K562 (cell line): ENCODE data around the gene BDP1. TPM values are rescaled to one million over a fixed set of nuclear protein-coding genes. Genes with fewer than 3 reads are reported as not detected.

Experiments
- ATAC-seq: fragments of 200-7000 bp; cut with Tn5 transposase; 3 replicates; pipeline ENCODE4 v1.9.1; 2020; ENCODE audit warnings: moderate library complexity
- BruUV-seq: library from RNA; stranded (reverse); fragments of 400-500 nt; replicated peaks from 2 replicates; lab custom pipeline; 2021; lab: Mats Ljungman, UMichigan
- CTCF ChIA-PET: fragments of 300-600 bp; formaldehyde crosslinking; extraction: SDS; loops from one replicate; lab custom pipeline; 2021; ENCODE audit warnings: low intra/inter-chr PET ratio; lab: Yijun Ruan, JAX
- POLR2A ChIA-PET: fragments of 300-600, 350-650 bp; sonication (Branson Sonifier 250); formaldehyde crosslinking; extraction: SDS; loops from one replicate; lab custom pipeline; 2021; ENCODE audit warnings: antibody characterized with exemption, inconsistent platforms; lab: Yijun Ruan, JAX
- DNase-seq, 4 experiments: peaks; one replicate each; pipeline versions ENCODE4 v3.0.0 to v3.0.0-alpha.2; 2011 to 2018; ENCODE audit warnings: low spot score in 3 of 4, mixed read lengths in 3 of 4; ENCODE audit errors: extremely low read depth in 1 of 4
- FAIRE-seq: peaks from 2 replicates; lab custom pipeline; 2011; peaks lifted over from hg19 to GRCh38; lab: Jason Lieb, UNC
- H2AFZ ChIP-seq: 2 replicates; pipeline ENCODE4 v1.6.0; 2011; ENCODE audit warnings: low read depth, low read length, control low read depth, inconsistent platforms
- H3K27ac ChIP-seq: fragments of 200-600 bp; 3 replicates; pipeline ENCODE4 v1.8.0; 2011; ENCODE audit warnings: low read depth, mild to moderate bottlenecking, control low read depth, inconsistent platforms, low read length, moderate library complexity, mixed read lengths; ENCODE audit errors: extremely low read depth
- H3K27me3 ChIP-seq, 2 experiments: fragments of 300-600 bp in 1 of 2; 2 replicates in 1 of 2; 3 replicates in 1 of 2; pipeline versions ENCODE4 v1.6.0 to v1.8.0; 2011; ENCODE audit warnings: inconsistent platforms in 2 of 2, low read length in 2 of 2, mild to moderate bottlenecking in 1 of 2, mixed read lengths in 1 of 2, moderate library complexity in 1 of 2; ENCODE audit not compliant: control insufficient read depth in 2 of 2, insufficient read depth in 2 of 2
- H3K36me3 ChIP-seq: fragments of 300-600 bp; 3 replicates; pipeline ENCODE4 v1.8.0; 2011; ENCODE audit warnings: mild to moderate bottlenecking, low read length, inconsistent platforms; ENCODE audit not compliant: control insufficient read depth, insufficient read depth
- H3K4me1 ChIP-seq, 2 experiments: fragments of 200-600 bp in 1 of 2; replicated peaks in 1 of 2; 2 replicates in 1 of 2; 3 replicates in 1 of 2; pipeline versions ENCODE4 v1.5.1 to v1.8.0; 2011; ENCODE audit warnings: inconsistent platforms in 2 of 2, low read length in 2 of 2, mild to moderate bottlenecking in 1 of 2, mixed read lengths in 1 of 2, moderate library complexity in 1 of 2; ENCODE audit not compliant: control insufficient read depth in 2 of 2, insufficient read depth in 2 of 2
- H3K4me2 ChIP-seq: 2 replicates; pipeline ENCODE4 v1.6.1; 2011; ENCODE audit warnings: low read length, control low read depth, inconsistent platforms, mixed read lengths; ENCODE audit not compliant: insufficient read depth
- H3K4me3 ChIP-seq: fragments of 200-600 bp; sonication (generic), shearing (Covaris generic); 2 replicates; pipeline ENCODE4 v1.5.1; 2016; ENCODE audit warnings: control low read depth, inconsistent platforms
- H3K79me2 ChIP-seq: fragments of 200-600 bp; 3 replicates; pipeline ENCODE4 v1.8.0; 2011; ENCODE audit warnings: low read length, inconsistent platforms; ENCODE audit not compliant: control insufficient read depth, insufficient read depth
- H3K9ac ChIP-seq, 2 experiments: 2 replicates each; pipeline versions ENCODE4 v1.6.0 to v1.6.1; 2011; ENCODE audit warnings: low read depth in 2 of 2, low read length in 2 of 2, control low read depth in 1 of 2, inconsistent platforms in 1 of 2, mild to moderate bottlenecking in 1 of 2, mixed read lengths in 1 of 2; ENCODE audit not compliant: insufficient read depth in 1 of 2
- H3K9me1 ChIP-seq: one replicate; pipeline ENCODE4 v1.6.0; 2011; ENCODE audit warnings: inconsistent platforms, mild to moderate bottlenecking, low read length, moderate library complexity; ENCODE audit not compliant: control insufficient read depth, insufficient read depth
- H3K9me3 ChIP-seq: replicated peaks from 2 replicates; pipeline ENCODE4 v1.5.1; 2011; ENCODE audit warnings: low read depth, low read length, inconsistent platforms; ENCODE audit not compliant: control insufficient read depth, insufficient read depth
- H4K20me1 ChIP-seq: replicated peaks from 2 replicates; pipeline ENCODE4 v1.6.1; 2011; ENCODE audit warnings: low read length, inconsistent platforms, mixed read lengths; ENCODE audit not compliant: control insufficient read depth, insufficient read depth
- CEBPB ChIP-seq: fragments of 450-650 bp; IDR thresholded peaks from 2 replicates; pipeline ENCODE4 v1.6.1; 2016; ENCODE audit warnings: missing genetic modification characterization, missing compliant biosample characterization
- WGBS: fragments of 100-300 bp; shearing (Covaris generic); methylation state at CpG from one replicate; pipeline ENCODE4 v1.1.6; 2016; ENCODE audit warnings: low coverage, mixed read lengths; ENCODE audit not compliant: insufficient coverage; ENCODE audit errors: missing lambda C conversion rate; 5-methylcytosine and 5-hydroxymethylcytosine counted together
- in situ Hi-C: fragments of 300-500 bp; cut with MboI; formaldehyde crosslinking; loops from 4 replicates; pipeline ENCODE4 v1.15.0; 2018; ENCODE audit warnings: inconsistent platforms, mixed read lengths
- intact Hi-C: fragments of 100-400 bp; cut with micrococcal nuclease; formaldehyde crosslinking; loops from 2 replicates; pipeline ENCODE4 v1.14.2; 2022
- polyA plus RNA-seq, 8 experiments: library from polyadenylated mRNA; depleted of rRNA in 4 of 8; stranded (reverse) in 5 of 8; unstranded in 3 of 8; fragments of >200 nt; fragmentation: Nextera tagmentation in 2 of 8; fragmentation: Illumina TruSeq in 1 of 8; extraction: Ambion mirVana in 2 of 8; extraction: Trizol in 1 of 8; gene quantifications; 2 replicates each; pipeline versions ENCODE4 v1.2.1 to v1.2.3, GENCODE V29; 2011 to 2014; ENCODE audit warnings: inconsistent platforms in 1 of 8, missing spikeins in 1 of 8
- total RNA-seq, 7 experiments: library from RNA; depleted of rRNA in 6 of 7; stranded (reverse); fragments of >200 nt in 6 of 7; fragmentation: Illumina TruSeq in 2 of 7; extraction: Trizol in 2 of 7; gene quantifications; 2 replicates each; pipeline versions ENCODE4 v1.2.1 to v1.2.3, GENCODE V29; 2011 to 2021; ENCODE audit warnings: low replicate concordance in 1 of 7
- TF ChIP-seq, protein P1 (sequence below): sonication (generic); formaldehyde crosslinking; IDR thresholded peaks from 2 replicates; pipeline ENCODE4 v1.8.1; 2023; ENCODE audit warnings: mild to moderate bottlenecking, missing genetic modification reagents

The BDP1 gene
- total and polyA plus RNA-seq, 9 of the 15 experiments (the other 6 are each of a cell fraction or from before 2014, with no cell fraction given): 6.9 to 47.3 (median 23.9) TPM

DNA sequence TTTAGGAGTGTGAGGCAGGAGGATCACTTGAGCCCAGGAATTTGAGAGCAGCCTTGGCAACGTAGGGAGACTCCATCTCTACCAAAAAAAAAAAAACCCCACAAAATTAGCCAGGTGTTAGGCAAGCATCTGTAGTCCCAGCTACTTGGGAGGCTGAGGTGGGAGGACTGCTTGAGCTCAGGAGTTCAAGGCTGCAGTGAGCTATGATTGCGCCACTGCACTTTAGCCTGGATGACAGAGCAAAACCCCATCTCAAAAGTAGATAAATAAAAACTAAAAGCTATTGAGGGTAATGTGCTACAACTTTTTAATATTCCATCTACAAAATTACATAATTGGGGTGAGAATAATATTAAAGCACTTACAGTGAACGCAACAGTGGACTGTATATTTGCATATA is 5.9 kb downstream of the BDP1 start:
- no TSS peak for BruUV-seq
- intact Hi-C loops: no loop called here
- Histone ChIP-seq H3K9me3 (no peaks in the 10 kb centered on the region), H3K4me3 (no peak overlapping the region), H3K79me2 (peaks cover 38% of the 10 kb centered on the region), H3K4me1 (peaks cover 0 to 7% of the 10 kb centered on the region in 2 experiments; a peak in 1 of 5 replicates), H3K4me2 (no peak overlapping the region), H3K36me3 (peaks cover 75% of the 10 kb centered on the region), H3K9ac (no peak overlapping the region), H3K9me1 (no peaks in the 10 kb centered on the region), H4K20me1 (0 out of 2 replicates have a peak, but pooled peaks cover 3% of the 10 kb centered on the region), H3K27ac (no peak overlapping the region), H3K27me3 (no peaks in the 10 kb centered on the region), H2AFZ (no peak overlapping the region)
- in situ Hi-C loops: loop anchor here (25.0 kb wide), 2 partner anchors 249 to 1249 kb away; no protein-coding TSS in a partner anchor
- FAIRE-seq (no peak), DNase-seq (no peak), ATAC-seq (no peak)
- ChIA-PET POLR2A (interaction anchor here (0.7 to 2.3 kb wide), 5 partner anchors 8 to 17 kb away, joined by 3 to 11 read pairs (median 4); no protein-coding TSS in a partner anchor), CTCF (no interaction called here)
- 94% methylated on average over 2 of the region's 3 CpGs for WGBS
- TF ChIP-seq, protein P1, sequence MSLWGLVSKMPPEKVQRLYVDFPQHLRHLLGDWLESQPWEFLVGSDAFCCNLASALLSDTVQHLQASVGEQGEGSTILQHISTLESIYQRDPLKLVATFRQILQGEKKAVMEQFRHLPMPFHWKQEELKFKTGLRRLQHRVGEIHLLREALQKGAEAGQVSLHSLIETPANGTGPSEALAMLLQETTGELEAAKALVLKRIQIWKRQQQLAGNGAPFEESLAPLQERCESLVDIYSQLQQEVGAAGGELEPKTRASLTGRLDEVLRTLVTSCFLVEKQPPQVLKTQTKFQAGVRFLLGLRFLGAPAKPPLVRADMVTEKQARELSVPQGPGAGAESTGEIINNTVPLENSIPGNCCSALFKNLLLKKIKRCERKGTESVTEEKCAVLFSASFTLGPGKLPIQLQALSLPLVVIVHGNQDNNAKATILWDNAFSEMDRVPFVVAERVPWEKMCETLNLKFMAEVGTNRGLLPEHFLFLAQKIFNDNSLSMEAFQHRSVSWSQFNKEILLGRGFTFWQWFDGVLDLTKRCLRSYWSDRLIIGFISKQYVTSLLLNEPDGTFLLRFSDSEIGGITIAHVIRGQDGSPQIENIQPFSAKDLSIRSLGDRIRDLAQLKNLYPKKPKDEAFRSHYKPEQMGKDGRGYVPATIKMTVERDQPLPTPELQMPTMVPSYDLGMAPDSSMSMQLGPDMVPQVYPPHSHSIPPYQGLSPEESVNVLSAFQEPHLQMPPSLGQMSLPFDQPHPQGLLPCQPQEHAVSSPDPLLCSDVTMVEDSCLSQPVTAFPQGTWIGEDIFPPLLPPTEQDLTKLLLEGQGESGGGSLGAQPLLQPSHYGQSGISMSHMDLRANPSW (CRISPR knock-in tag): no peak
- peak; percentile 66 for TF ChIP-seq CEBPB
